Bone marrow (tissue), 2 donors: ENCODE results near the gene TSACC.
"Not testable (repeated sequence)": the region's sequence is repeated elsewhere in the genome, so short reads cannot be mapped to it uniquely, and the experiment has no call there.

Experiments used
- DNase-seq, 2 donors: peaks; one replicate each; lab custom pipeline; 2025; lab: John Stamatoyannopoulos, UW

TSACC gene

DNA sequence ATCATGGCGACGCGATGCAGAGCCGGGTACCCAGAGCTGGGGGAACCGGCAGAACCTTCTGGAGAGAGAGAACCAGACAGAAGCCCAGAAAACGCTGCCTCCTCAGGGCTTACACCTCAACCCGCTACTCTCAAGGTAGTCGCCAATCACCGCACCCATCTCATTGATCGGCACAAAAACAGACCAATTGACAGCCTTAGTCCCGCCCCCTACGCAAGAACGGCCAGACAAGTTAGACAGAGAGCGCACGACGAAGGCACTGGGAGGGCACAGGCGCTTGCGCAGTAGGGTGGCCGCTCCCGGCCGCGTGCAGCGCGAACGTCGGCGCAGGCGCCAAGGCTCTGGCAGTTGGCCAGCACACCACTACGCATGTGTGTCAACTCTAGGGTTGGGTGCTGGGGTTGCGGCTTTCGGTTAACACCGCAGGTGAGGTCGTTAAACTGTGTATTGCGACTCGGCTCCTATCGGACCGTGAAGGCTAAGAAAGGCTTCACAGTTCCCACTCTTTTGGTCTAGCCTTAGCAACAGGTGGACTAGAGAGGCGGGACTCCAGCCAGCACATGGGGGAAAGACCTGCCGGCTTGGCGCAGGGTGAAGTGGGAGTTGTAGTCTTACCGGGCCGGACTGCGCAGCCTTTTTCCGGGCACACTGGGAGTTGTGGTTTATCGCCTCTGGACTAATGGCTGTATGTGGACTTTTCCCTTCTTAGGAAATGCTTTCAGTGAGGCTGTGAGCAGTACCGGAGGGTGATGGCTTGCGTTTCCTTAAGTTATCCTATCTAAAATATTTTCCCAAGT is at the start of gene TSACC, which contains the start of gene CCT3:
Gene TSACC (plus strand): TSS at position 347 of the 797 bp plus-strand sequence. CDS start 1,232 bp downstream, outside the sequence.
Gene CCT3 (minus strand): TSS at position 113 of the 797 bp plus-strand sequence. CDS start 108 bp downstream, at position 5.
- DNase-seq: peak; percentile 98 to 100

- DNase-seq: no peak
These were observed 48.5 kb upstream of the TSACC start for GRCh38 chr1:156289857-156290256.

DNA sequence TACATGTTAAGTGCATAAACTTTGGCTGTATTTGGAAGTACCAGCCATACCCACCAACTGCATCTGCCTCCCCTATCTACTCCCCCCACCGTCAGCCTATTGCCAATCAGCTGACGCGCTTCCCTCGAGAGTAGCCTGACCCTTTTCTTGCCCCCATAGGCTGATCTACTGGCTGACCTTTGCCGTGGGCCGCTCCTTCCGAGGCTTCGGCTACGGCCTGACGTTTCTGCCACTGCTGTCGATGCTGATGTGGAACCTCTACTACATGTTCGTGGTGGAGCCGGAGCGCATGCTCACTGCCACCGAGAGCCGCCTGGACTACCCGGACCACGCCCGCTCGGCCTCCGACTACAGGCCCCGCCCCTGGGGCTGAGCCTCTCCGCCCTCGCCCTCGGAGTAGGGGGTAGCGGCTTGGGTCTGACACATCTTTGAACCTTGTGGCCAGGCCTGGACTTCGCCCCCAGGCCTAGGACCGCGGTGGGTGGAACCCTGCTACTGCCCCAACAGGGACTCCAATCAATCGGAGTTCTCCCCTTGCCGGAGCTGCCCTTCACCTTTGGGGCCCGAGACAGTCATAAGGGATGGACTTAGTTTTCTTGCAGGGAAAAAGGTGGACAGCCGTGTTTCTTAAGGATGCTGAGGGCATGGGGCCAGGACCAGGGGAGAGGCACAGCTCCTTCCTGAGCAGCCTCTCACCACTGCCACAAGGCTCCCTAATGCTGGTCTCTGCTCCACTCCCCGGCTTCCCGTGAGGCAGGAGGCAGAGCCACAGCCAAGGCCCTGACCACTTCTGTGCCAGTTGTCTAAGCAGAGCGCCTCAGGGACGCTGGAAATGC is 46.9 kb upstream of the TSACC start:
- no peak for DNase-seq

- DNase-seq: no peak
These were observed 45.3 kb upstream of the TSACC start for GRCh38 chr1:156293098-156293434.

DNA sequence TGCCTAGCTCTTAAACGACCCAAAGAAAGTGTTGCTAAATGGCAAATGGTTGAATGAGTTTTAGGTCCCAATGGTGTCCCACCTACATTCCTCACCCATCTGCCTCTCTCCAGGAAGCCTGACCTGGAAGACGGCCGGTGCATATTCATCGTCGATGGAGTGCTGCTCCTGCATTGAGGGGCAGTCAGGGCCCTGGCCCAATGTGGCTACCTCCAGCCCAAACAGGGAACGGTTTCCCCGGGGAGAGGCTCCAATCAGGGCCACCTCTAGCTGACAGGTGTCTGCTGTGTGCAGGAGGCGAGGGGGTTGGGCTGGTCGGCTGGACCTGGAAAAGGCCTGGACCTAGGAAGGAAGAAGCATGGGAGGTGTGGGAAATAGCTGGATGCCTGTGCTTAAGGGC is 44.4 kb upstream of the TSACC start:
- DNase-seq: no peak

GRCh38 chr1:156295391-156295947 is 42.9 kb upstream of the TSACC start, which contains the start of gene GLMP:
Gene GLMP (minus strand): TSS chr1:156295679. CDS start chr1:156295645, 34 bp downstream.
- DNase-seq: peak; percentile 11 to 14

GRCh38 chr1:156298852-156299357 is 39.4 kb upstream of the TSACC start, which contains the start of gene VHLL:
Gene VHLL (minus strand): TSS chr1:156299307. CDS start chr1:156299189, 118 bp downstream.
- DNase-seq: no peak

DNA sequence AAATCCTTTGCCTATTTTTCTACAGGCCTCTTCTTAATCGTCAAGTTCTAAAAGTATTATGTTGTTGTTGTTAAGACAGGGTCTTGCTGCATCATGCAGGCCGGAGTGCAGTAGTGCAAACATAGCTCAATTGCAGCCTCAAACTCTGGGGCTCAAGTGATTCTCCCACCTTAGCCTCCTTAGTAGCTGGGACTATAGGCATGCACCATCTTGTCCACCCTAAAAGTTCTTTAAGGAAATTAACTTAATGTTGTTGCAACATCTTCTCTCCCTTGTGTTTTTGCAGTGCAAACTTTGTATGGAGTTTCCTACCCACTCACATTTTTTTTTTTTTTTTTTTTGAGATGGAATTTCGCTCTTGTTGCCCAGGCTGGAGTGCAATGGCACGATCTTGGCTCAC is 35.1 kb upstream of the TSACC start:
- DNase-seq: no peak

- no peak for DNase-seq
These were observed 33.1 kb upstream of the TSACC start for GRCh38 chr1:156305215-156305614.

GRCh38 chr1:156308078-156308477 is 30.2 kb upstream of the TSACC start:
- DNase-seq: no peak

DNA sequence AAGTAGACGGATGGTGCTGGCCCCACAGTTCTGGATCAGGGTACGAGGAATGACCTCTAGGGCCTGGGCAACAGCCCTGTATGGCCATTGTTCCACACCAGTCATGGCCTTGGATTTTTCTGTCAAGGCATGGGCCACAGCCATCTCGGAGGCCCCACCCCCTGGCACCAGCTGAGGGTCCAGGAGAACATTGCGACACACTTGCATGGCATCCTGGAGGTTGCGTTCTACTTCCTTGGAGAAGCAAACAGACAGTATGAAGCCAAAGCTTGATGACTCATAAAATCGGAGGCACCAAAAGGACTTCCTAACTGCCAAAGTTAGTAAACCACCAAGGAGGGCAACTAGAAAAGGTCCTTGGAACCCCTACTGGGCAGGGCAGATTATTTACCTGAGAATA is 27.4 kb upstream of the TSACC start:
- no peak for DNase-seq

DNA sequence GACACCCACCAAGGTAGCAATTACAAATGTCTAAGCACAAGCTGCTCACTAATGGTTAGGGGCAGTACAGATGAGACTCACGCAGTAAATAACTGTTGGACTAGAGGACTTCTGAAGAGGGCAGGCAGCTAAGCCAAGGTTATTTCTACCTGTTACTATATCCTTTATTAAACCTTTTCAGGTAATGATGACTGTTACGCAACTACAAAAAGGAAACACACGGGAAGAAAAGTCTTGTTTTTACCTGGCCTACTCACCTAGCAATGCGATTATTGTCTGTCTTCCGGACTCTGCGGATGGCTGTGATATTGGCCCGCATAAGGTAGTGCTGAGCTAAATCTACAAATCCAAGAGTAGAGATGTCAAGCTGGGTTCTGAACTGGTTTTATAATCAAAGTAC is 21.4 kb upstream of the TSACC start:
- no peak for DNase-seq

DNA sequence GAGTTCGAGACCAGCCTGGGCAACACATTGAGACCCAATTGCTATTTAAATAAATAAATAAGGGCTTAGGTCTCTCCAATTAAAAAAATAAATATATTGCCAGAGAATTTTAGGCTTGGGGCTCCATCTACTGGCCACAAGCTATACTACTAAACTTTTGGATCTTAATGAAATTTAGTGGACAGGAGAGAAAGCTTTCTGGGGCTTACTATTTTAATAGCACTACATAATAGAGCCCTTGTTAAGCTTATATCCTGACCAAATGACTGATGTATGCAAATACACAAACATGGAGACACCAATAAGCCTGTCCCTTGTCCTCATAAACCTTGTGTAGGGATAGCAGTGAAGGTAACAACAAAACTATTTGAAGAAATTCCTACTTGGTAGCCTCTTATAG is 18.7 kb upstream of the TSACC start:
- peak in 1 of 2 donors; percentile 2 for DNase-seq

DNA sequence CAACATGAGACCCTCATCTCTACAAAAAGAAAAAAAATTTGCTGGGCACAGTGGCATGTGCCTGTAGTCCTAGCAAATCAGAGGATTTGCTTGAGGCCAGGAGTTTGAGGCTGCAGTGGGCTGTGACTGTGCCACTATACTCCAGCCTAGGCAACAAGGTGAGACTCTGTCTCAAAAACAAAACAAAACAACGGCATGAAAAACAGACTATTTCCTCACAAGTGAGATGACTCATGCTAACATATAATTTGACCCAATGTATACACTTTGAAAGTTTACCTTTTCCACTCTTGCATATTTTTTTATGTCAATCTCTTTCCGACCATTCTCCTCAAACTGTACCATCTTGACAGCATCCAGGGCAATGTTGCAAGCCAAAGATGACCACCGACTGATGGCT is 17.8 kb upstream of the TSACC start:
- no peak for DNase-seq

- not testable (repeated sequence) for DNase-seq
These were observed 15.1 kb upstream of the TSACC start for GRCh38 chr1:156323179-156323578.

DNA sequence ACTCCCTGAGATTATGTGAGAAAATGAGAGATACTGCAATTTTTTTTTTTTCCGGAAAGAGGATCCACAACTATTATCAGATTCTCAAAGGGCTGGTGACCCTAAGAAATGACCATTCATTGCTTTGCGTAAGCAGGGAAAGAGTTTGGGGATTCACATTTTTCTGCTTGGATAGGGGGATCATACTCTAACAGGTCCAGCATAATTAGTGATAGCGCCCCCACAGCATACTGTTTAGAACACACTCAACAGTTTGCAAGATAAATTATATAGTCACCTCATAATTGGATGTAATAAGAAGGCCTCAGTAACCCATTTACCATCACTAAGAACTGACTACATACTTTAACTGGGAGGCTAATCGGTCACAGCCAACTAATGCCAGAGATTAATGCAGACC is 2.1 kb upstream of the TSACC start:
- DNase-seq: no peak

DNA sequence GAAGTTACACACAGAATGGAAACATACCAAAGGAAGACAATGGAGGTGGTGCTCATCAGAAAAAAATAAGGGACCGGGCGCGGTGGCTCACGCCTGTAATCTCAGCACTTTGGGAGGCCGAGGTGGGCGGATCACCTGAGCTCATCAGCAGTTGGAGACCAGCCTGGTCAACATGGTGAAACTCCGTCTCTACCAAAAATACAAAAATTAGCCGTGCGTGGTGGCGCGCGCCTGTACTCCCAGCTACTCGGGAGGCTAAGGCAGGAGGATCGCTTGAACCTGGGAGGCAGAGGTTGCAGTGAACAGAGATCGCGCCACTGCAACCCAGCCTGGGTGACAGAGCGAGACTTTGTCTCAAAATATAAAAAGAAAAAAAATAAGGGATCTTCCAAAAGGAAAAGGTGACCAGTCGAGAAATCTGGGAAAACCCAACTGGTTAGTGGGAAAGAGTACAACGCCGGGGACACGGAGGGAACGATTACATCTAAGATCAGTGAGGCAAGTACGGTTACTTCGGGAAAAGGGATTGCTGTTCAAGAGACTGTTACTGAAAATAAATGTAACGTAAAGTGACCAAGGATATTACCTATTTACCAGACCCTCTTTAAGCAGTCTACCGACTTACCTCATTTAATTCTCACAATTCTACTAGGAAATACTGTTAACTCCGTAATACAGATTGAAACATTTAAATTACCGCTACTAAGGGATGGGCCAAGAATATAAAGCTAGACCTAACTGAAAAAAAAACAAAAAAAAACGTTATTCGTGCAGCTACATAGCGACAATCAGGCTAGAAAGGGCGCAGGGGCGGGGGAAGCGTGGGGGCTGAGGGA is 1.1 kb upstream of the TSACC start:
- no peak for DNase-seq

DNA sequence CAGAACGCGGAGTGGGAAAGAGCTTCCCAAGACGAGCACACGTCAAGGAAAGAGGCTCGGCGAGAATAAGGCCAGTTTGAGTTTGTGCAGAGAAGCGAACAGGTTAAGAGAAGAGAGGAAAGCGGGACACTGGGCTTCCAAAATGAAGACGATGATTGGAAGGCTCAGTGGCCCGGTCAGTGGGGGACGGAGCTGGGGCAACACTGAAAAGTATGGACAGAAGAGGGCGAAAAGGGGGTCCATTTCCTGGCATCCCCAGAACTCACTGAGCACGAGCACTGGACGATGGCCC is 492 bp upstream of the TSACC start:
- DNase-seq: no peak

DNA sequence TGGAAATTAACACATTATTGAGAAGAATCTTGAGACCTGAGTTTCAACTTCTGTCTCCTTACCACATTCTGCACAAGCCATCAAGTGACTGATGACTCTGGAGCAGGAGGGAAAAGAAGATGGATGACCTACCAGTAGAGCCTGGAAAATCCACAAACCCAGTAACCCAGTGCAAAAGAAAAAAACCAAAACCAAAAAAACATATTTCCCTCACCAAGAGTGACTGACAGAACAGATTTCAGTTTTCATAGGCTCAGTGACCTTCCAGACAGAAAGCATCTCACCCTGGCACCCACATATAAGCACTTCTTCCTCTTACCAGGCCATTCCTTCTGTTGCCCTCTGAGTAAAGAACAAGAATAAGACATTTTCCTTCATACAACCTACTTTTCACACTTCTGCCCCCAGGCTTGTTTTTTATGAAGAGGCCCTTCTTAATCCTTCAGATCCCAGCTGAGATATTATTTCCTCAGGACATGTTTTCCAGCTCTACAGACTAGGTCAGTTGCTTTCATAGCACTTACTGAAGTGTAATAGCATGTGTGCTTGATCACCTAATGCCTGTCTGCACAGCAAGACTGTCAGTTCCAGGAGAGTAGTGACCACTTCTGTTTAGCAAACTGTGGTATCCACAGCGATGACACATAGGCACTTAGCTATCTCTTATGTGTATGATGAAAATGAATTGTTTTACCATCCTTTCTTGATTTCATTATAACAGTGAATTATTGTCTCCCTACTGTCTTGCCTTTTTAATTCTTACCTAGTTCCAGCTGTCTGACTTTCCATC is 4.0 kb downstream of the TSACC start:
- no peak for DNase-seq

DNA sequence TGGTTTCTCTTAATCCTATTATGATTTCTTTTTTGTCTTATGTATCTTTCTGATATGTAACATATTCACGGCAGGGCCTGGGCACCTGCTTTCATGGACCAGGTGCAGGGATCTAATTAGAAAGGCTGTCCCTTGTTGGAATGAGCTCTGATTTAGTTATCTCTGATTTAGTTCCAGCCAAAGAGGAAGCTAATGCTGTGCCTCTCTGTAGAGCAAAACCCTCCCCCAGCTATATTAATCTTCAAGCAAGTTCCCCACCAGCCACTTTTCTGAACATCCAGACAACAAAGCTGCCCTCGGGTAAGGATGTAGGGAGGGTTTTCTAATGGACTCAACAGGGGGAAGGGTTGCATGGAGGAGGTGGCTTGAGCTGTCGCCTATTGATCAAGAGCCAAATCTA is 6.1 kb downstream of the TSACC start:
- no peak for DNase-seq

DNA sequence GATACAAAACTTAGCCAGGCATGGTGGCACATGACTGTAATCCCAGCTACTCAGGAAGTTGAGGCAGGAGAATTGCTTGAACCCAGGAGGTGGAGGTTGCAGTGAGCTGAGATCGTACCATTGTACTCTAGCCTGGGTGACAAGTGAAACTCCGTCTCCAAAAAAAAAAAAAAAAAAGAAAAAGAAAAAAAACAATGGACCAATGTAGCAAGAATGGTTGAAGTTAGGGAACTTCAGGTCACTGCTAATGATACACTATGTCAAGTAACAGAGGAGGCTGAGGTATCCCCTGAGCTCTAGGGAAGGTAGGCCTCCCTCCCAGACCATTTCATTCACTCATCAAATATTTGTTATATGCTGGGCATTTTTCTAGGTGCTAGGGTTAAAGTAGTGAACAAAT is 7.7 kb downstream of the TSACC start:
- DNase-seq: not testable (repeated sequence)
